ENCODE measurements around the gene SF1.

- TF ChIP-seq CTCF (IDR thresholded peaks at IDR 0.05; ENCODE audit: insufficient read depth, low read length): no peak
- TF ChIP-seq POLR2AphosphoS5 (IDR thresholded peaks at IDR 0.05; ENCODE audit: low read depth): no peak
Observed at GRCh38 chr11:64826578-64827450, 48.5 kb upstream of the SF1 start.

All from HL-60 (cell line).